Activated CD4-positive, alpha-beta T cell treated with anti-CD3 and anti-CD28 coated beads, Interleukin-10, Interleukin-2, amounts not matched to agents 100 ng/mL and 50 ng/mL, durations not matched to agents 16 hours and 8 hours (primary cell): Measurements from ENCODE around the gene HTRA1.

Source experiments
- DNase-seq: peaks from one replicate; pipeline ENCODE4 v3.0.0-alpha.2; 2020

Gene HTRA1

DNA sequence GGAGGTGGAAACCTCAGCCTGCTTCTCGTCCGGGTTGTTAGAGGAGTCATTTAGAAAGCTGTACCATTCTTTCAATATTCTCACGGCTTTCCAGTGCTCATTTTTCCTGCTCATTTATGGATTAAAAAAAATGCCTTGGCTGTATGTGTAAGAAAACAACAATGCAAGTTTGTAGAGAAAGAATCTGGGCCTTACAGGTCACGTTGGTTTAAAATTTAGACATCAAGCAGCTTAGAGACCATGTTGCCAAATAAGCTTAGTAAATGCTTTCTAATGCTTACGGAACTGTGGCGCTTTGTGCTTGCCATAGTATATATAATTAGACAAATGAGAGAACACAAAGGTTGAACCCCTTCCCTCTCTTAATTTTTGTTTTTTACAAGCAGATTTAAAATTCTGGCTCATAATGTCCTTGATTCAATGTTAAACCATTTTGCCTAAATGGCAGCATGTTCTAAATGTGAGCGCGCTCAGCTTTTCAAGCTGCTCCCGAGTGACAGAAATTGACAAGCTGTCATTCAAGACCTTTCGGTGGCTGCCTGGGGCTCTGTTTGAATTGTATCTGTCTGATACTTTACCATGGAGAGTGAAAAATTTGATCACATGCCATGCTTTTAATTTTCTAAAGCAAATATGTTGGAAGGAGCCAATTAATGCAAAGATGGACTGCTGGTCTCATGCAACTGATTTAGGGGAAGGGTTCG is 5.8 kb upstream of the HTRA1 start:
- DNase-seq = no peak

DNA sequence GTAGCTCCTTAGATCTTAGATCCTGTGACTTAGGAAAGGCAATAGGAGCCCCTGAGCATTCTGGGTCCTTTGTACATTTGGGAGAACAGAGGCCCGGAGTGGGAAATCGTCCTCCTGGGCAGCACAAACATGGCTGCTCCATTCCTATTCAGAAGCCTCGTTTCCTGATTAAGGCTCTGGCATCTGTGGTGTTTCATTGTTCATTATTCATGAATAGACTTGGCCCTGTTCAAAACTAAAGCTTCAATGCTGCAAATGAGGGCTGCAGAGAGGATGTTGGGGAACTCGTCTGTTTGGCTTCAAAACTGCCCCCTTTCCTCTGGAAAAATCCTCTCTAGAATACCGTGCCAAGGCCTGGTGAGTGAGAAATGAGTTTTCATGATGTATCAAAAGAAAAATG is 3.4 kb upstream of the HTRA1 start:
- no peak for DNase-seq

DNA sequence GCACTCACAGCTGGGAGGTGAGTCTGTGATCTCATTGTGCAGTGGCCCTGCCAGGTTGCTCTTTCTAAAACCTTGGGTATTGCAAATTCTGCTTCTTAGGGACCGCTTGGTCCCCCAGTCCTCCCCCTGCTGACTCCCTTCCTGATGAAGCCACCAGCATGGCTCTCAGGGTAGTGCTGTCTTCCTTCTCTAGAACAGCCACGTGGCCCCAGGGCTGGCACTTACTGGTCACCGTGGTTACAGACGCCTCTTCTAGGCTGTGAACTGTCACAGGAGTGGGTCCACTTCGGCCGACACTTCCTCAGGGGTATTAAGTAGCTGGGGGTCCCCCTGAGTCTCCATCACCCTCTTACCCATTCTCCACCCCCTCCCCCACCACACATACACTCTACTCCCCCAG is 2.7 kb upstream of the HTRA1 start:
- no peak for DNase-seq

DNA sequence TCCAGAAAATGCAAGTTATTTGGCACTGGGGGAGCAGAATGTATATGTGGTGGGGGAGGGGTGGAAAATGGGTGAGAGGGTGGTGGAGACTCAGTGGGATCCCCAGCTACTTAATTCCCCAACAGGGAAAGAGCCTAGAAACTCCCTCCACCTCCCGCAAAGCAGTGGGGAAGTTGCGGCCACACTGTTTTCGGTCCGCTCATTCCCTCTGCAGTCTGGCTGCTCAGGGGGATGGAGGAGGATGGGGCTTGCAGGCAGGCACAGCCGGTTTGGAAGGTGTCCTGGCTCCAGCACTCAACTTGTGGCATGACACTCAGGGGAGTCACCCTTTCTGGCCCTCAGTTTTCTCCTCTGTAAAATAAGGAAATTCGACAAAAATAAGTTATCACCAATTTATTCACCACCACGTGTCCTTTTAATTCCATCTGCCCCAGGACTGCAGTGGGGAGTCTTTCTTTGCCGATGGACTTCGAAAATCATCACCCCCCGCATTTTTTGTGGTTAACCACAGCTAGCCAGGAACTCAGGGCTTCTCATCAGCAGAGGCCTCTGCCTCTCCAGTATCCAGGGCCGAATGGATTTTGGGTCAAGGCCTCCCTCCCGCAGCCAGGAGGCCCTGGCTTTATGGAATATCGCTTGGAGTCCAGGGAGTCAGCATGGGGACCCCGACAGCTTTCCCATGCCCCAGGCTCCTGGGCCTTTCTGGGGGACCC is 1.6 kb upstream of the HTRA1 start:
- no peak for DNase-seq

DNA sequence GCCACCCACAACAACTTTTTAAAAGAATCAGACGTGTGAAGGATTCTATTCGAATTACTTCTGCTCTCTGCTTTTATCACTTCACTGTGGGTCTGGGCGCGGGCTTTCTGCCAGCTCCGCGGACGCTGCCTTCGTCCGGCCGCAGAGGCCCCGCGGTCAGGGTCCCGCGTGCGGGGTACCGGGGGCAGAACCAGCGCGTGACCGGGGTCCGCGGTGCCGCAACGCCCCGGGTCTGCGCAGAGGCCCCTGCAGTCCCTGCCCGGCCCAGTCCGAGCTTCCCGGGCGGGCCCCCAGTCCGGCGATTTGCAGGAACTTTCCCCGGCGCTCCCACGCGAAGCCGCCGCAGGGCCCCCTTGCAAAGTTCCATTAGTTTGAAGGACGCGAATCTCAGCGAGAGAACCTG is 461 bp upstream of the HTRA1 start:
- DNase-seq = no peak

DNA sequence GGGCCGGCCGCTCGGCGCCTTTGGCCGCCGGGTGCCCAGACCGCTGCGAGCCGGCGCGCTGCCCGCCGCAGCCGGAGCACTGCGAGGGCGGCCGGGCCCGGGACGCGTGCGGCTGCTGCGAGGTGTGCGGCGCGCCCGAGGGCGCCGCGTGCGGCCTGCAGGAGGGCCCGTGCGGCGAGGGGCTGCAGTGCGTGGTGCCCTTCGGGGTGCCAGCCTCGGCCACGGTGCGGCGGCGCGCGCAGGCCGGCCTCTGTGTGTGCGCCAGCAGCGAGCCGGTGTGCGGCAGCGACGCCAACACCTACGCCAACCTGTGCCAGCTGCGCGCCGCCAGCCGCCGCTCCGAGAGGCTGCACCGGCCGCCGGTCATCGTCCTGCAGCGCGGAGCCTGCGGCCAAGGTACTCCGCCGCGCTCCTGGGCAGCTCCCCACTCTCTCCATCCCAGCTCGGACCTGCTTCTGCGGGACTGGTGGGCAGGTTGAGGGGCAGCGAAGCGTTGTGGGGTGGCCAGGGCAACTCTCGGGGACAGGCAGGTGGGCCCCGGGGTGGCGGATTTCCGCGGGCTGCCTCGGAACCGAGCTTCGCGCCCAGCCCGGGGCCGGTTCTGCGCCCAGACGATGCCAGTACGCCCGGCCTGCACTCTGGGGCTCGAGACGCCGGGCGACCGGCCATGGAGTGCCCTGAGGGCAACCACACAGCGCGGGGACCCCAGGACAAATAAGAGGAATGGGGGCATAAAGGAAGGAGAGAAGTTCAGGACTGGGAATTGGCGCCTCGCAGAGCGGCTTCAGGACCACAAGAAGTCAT is 578 bp downstream of the HTRA1 start:
- DNase-seq = no peak

DNA sequence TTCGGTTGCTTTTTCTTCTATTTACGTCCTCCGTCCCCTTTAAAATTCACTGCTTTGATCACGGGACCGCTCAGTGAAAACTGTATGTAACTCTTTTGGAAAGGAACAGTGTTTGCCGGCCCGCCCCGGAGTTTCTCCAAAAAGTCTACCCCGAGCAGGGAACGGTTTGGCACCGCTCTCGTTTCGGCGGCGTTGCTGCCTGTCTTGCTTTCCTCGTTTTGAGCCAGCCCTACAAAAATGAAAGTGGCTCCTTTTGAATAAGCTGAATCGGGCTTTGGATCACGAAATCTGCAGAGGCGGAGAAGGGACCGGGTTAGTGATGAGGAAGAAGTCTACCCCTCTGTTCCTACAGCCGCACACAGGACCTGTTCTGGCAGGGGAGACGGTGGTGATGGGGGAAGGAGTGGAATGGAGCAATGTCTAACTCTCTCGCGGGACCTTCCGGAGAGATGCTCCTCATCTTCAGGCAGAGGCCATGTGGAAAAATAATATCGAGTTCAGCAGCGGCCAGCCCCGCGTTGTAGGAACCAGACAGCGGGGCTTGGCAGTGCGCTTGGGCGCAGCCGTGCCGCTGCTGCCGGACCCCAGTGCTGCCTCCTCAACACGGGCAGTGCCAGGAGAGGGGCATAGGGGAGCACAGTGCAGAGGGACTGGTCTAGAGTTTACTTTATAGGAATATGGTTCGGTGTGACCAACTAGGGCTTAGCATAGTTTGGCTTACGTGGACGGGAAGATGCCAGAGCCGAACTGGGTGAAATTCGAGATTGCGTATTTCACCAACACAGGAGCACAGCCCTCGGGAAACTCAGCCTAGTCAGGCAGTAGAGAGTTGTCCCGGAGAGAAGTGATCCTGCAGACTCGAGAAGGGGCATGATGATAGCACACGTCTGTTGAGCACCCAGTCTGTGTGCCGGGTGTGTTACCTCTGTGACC is 1.4 kb downstream of the HTRA1 start:
- DNase-seq = no peak

DNA sequence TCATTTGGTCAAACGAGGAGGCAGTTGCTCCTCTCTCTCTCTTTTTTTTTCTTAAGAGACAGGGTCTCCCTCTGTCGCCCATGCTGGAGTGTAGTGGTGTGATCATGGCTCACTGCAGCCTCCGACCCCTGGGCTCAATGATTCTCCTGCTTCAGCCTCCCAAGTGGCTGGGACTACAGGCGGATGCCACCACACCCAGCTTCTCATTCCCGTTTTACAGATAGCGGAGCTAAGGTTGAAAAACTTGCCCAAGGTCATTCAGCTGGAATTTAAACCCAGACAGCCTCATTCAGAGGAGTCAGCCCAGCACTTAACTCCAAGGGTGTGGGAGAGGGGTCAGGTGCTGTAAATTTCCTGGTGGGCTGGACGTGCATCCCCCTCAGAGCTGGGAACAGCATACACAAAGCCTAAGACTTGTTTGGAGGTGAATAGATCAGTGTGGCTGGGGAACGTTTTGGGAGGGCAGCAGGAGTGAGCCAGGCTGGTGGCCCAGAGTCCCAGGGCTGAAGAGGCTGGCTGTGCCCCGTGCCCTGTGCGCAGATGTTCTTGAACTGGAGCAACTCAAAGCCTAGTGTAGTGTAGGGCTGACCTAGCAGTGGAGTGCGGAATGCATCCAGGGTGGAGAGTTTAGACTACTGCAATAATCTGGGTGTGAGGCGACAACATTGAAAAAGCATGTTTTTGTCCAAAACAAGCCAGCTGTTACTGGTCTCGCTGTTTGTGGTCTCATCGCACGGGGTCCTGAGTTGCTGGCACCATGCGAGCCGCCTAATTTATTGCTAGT is 2.3 kb downstream of the HTRA1 start:
- no peak for DNase-seq

DNA sequence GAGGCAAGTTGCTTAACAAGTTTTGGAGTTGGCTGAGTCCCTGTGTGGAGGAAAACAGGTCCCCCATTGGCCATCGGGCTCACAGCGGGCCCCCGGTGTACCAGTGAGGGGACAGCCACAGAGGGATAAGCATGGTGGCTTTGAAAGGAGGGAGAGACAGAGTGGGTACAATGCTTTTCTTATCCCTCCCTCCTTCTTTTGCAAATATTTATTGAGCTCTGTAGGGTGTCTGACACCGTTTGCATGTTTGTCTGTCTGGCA is 2.8 kb downstream of the HTRA1 start:
- DNase-seq = no peak

DNA sequence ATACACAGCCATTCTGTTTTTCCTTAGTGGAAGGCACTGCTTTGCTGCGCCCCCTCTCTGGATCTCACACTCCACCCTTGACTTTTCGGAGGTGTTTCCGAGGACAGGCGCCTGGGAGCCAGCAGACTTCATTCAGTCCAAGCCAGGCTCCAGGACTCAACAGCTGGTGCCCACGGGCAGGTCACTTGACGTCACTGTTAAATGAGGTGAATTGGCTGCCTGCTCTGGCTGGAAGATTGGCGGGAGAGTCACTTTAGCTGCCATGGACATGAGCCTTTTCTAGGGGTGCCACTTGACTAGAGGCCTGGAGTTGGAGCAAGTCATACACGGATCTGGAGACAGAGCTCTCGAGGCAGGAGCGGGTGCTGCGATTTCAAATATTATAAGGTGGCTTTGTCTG is 3.2 kb downstream of the HTRA1 start:
- DNase-seq = no peak

DNA sequence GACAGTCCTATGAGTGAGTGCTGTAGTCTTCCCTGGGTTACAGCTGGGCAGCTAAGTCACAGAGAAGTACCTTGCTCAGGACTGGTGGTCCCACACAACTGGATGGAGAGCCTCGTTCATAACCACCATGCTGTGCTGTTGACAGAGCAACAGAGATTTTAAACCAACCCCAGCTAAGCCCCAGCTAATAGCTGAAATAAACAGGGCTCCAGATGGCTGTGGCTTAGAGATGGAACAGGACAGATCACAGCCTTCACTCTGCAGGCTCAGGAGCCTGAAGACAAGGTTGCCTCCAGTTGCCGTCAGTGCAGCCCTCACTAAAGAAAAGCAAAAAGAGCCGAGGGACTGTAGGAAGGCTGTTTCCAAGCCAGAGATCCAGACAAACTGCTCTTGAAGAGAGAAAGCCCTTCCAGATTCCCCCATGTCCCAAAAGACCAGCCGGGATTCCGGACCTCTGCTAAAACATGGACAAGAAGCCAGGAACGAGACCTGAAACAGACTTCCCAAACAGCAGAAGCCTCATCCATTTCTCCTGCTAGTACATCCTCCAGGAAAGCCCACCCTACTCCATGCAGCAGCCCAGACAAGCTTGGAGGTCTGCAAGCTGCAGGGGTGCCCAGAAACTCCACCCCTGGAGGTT is 4.2 kb downstream of the HTRA1 start:
- DNase-seq = no peak

DNA sequence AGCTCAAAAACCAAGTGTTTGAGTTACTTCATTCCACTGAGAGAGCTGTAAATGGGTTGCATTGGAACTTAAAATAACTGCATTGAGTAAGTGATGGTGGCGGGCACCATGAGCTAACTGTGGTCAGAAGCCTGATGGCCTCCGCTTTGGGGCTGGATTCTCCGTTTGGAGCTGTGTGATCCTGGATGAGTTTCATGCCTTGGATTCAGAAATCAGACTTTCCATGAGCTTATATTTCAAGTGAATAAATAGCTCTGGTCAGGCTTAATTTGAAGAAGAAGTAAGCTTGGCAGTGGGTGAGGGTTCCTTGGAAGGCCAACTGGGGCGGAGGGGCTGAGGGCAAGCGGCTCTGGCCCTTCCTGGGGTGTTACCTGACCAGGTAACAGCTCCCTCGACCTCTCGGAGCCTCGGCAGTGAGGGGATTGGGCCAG is 5.6 kb downstream of the HTRA1 start:
- no peak for DNase-seq

DNA sequence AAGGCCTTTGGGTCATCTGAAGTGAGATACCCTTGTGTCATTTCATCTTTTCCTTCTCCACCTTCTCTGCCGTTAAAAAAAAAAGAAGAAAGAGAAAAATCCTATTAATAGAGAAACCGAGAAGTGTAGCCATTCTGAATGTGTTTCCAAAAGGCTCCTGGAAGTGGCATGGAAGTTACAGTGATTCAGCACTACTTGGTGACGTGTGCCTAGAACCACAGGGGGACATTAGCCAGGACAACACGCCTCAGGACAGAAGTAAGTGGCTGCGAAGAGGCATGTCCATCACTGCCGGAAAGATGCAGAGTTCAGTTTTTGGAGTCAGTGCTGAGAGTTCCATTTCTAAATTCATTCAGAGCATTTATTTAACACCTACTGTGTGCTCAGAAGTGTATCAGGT is 6.3 kb downstream of the HTRA1 start:
- DNase-seq = no peak

DNA sequence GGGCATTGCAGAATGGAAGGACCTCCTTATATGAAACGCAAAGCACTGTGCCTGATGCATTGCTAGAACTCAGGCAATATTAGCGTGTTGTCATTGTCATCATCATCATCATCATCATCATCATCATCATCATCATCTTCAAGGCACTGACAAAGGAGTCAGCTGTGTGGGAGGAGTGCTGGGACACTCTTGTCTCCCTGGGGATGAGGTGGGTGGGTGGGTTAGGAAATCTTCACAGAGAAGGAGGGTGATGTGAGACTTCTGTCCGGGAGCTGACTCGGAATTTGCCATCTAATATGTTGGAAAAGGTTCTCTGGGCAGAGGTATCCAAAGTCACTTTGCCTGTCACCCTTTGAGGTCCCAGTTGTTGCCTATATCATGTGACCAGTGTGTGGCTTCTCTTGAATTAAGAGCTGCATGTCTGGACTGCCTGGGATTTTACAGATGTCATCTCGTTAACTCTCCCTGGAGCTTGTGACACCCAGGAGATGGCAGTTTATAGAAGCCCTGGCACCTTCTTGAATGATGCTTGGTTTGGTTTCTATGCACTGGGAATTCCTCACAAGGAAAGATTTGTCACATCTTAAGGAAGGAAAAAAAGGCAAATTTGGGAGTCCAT is 7.1 kb downstream of the HTRA1 start:
- no peak for DNase-seq

DNA sequence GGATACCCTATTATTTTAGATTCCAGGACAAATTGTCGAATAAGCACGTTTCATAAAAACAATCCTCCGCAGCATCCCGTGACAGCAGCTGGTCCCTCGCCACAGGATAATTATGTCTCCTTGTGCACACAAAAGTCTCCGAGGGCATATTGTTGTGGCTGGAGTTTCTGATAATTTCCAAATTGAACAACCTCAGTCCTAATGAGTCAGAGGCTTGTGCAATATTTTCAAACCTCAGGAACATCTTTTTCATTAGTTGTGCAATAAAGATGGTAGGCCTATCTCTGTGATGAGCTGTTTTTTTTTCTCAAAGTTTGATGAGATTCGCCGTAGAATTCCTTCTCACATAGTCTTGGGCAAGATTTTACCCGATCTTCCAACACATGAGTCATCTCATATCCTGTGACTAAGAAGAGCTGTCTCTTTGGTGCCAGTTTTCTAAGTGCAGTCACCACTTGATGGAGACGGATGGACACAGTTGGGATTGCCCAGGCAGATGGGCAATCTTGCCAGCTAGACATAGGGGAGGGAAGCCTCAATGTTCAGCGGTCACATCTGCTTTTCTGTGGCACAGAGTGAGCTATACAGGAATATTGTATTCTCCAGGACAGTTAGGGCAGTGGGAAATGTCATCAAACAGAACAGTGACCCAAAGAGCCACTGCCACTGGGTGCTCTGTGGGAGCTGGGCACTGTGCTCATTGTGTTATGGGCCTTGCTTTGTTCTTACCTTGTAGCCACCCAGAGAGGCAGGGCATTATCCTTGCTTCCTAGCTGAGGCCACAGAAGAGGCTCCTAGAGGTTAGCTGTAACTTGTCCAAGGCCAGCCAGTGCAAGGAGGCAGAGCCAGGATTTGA is 7.8 kb downstream of the HTRA1 start:
- DNase-seq = no peak

DNA sequence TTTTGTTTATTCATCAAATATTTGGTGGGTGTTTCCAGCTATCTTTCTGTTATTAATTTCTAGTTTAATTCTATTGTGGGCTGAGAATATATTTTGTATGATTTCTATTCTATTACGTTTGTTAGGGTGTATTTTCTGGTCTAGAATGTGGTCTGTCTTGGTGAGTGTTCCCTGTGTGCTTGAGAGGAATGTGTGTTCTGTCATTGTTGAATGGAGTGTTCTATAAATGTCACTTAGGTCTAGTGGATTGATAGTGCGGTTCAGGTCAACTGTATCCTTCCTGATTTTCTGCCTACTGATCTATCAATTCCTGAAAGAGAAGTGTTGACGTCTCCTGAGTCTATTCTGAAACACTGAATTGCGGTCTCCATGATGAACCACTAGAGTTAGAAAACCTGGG is 8.5 kb downstream of the HTRA1 start:
- DNase-seq = no peak

DNA sequence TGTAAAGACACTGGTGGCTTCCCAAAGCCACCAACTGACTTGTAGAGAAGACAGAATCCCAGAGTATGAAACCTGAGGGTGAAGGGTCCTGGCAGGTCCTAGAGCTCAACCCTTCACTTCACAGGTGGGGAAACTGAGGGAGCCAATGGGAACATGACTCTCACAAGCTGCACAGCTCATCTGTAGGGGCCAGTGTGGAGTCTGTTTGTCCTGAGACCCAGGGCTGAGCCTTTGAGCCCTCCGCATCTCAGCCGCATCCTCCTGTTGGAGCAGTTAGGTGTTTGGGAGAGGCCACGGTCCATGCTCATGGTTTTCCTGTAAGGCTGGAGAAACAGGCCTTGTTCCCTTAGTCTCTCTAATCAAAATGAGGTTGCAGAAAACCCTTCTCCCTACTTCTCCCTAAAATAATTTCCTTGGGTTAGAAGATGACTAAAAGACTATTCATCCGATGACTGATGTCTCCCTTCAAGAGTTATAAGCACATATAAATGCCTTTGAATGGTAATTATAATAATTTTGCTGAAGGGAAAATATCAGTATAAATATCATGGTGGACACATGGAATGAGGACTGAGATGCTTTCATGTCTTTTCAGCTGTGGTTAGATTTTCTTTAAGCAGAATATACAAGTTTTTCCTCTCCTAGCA is 10.3 kb downstream of the HTRA1 start:
- DNase-seq = no peak

DNA sequence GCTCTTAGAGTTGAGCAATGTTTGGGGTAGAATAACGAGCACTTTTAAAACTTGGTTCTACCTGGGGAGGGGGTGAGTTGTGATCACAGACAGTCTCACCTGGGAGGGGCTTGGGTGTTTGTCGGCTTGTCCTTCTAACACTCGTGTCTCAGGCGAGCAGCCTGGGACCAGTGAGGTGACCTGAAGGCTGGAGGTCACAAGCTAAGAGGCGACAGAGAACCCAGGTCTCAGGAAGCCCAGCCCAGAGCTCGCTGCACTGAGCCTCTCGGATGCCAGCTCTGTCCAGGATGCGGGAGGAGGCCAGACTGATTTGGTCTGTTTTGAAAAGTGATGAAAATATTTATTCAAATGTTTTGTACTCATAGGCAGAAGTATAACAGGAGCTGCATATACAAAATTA is 11.8 kb downstream of the HTRA1 start:
- DNase-seq = no peak

DNA sequence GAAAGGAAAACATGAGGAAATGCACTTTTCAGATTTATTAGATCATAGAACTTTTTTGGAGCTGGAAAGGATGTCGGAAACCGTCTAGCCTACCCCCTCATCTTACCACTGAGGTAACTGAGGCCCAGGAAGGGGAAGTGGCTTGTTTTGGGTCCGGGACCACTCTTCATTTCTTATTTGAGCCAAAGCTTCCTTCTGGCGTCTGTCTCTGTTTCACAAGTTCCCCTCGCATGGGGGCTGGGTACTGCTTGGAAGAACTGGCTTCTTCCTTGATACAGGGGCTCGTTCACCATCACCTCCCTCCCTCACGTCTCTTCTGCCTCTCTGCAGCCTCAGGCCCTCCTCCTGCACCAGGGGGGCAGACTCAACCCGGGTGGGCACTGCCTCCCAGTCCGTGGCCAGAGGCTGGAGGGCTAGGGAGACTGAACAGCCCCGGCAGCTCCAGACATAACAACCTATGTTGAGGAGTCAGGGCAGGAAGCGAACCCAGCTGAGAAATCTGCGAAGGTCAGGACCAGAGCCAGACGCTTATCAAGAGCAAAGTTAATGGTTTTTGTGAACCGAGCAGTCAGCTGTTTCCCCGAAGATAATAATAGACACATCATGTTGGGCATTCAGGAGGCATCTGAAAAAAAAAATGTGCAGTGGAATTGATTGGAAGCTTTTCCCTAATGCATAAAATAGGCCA is 12.9 kb downstream of the HTRA1 start:
- DNase-seq = no peak
